ENCODE measurements around the gene IGFBP2.

The IGFBP2 gene

DNA sequence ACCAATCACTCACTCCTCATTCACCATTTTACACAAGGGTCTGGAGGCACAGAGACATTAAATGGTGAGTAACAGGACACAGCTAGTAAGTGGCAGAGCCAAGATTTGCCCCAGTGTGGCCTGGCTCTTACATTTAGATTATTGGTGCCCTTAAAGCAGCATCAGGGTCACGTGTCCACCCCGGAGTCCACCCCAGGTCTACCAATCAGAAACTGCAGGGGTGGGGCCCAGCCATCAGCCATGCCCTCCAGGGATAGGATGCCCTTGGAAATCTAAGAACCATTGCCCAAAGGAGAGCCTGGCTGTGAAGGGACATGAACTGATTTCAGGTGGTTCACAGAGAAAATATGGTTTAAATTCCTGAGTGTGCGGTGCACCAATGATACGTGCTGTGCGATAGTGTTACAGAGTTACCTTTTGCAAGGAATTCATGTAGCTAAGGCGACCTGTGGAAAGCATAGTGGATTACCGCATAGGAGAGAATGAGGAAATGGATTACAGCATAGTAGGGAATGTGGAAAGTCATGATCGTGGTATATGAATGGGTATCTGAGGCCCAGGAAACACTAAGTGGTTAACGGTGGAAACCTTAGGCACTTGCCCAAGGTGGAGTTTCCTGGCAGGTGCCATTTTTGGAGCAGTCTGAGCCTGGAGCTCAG lies 44.3 kb downstream of the IGFBP2 start:
- Histone ChIP-seq H3K27ac (ENCODE audit: low read length) (no peak overlapping the region), H3K9me3 (ENCODE audit: insufficient read depth, low read length) (no peaks in the 10 kb centered on the region), H2AFZ (ENCODE audit: low read depth, low read length) (no peak overlapping the region), H3K9ac (ENCODE audit: low read length) (no peak overlapping the region), H3K4me3 (ENCODE audit: low read length) (no peak overlapping the region), H3K4me2 (ENCODE audit: low read length) (no peak overlapping the region), H3K4me1 (ENCODE audit: low read length) (0 out of 2 replicates have a peak, but pooled peaks cover 2% of the 10 kb centered on the region), H3K27me3 (ENCODE audit: low read depth, low read length) (no peaks in the 10 kb centered on the region; the same call in 1 of the 2 replicates), H4K20me1 (ENCODE audit: insufficient read depth, low read length) (no peaks in the 10 kb centered on the region), H3K36me3 (replicated peaks; ENCODE audit: low read depth, low read length) (no peaks in the 10 kb centered on the region), H3K79me2 (ENCODE audit: low read length) (no peaks in the 10 kb centered on the region)
- TF ChIP-seq, protein P1, sequence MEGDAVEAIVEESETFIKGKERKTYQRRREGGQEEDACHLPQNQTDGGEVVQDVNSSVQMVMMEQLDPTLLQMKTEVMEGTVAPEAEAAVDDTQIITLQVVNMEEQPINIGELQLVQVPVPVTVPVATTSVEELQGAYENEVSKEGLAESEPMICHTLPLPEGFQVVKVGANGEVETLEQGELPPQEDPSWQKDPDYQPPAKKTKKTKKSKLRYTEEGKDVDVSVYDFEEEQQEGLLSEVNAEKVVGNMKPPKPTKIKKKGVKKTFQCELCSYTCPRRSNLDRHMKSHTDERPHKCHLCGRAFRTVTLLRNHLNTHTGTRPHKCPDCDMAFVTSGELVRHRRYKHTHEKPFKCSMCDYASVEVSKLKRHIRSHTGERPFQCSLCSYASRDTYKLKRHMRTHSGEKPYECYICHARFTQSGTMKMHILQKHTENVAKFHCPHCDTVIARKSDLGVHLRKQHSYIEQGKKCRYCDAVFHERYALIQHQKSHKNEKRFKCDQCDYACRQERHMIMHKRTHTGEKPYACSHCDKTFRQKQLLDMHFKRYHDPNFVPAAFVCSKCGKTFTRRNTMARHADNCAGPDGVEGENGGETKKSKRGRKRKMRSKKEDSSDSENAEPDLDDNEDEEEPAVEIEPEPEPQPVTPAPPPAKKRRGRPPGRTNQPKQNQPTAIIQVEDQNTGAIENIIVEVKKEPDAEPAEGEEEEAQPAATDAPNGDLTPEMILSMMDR (IDR thresholded peaks at IDR 0.05; ENCODE audit: low read depth, low read length), result no peak
- TF ChIP-seq EZH2phosphoT487 (IDR thresholded peaks at IDR 0.05; ENCODE audit: low read depth), result no peak

DNA sequence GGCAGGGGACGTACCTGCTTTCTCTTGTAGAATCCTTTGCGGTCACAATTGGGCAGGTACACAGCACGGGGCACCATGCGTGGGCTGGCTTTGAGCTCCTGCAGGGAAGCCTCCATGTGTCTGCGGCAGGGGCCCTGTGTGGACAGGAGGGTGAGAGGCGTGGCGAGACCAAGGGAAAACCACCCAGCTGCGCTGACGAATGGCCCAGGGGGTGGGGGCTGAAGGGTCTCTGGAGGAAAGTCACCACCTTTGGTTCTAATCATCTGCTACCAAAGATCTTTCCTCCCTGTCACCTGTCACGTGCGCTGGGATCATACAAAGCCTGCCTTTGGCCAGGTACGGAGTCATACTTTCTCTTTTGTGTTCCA lies 44.9 kb downstream of the IGFBP2 start:
- no peaks in the 10 kb centered on the region for H3K79me2 ChIP-seq (ENCODE audit: low read length)
- H4K20me1 ChIP-seq (ENCODE audit: insufficient read depth, low read length), result no peaks in the 10 kb centered on the region
- no peak overlapping the region for H2AFZ ChIP-seq (ENCODE audit: low read depth, low read length)
- H3K4me2 ChIP-seq (ENCODE audit: low read length), result no peak overlapping the region
- H3K36me3 ChIP-seq (replicated peaks; ENCODE audit: low read depth, low read length), result no peaks in the 10 kb centered on the region
- H3K27ac ChIP-seq (ENCODE audit: low read length), result no peak overlapping the region
- no peaks in the 10 kb centered on the region; the same call in 1 of the 2 replicates for H3K27me3 ChIP-seq (ENCODE audit: low read depth, low read length)
- TF ChIP-seq EZH2phosphoT487 (IDR thresholded peaks at IDR 0.05; ENCODE audit: low read depth), result no peak
- TF ChIP-seq, protein P1 (IDR thresholded peaks at IDR 0.05; ENCODE audit: low read depth, low read length), result no peak
- no peak overlapping the region for H3K9ac ChIP-seq (ENCODE audit: low read length)
- H3K4me3 ChIP-seq (ENCODE audit: low read length), result no peak overlapping the region
- no peaks in the 10 kb centered on the region for H3K9me3 ChIP-seq (ENCODE audit: insufficient read depth, low read length)
- H3K4me1 ChIP-seq (ENCODE audit: low read length), result 0 out of 2 replicates have a peak, but pooled peaks cover 2% of the 10 kb centered on the region

DNA sequence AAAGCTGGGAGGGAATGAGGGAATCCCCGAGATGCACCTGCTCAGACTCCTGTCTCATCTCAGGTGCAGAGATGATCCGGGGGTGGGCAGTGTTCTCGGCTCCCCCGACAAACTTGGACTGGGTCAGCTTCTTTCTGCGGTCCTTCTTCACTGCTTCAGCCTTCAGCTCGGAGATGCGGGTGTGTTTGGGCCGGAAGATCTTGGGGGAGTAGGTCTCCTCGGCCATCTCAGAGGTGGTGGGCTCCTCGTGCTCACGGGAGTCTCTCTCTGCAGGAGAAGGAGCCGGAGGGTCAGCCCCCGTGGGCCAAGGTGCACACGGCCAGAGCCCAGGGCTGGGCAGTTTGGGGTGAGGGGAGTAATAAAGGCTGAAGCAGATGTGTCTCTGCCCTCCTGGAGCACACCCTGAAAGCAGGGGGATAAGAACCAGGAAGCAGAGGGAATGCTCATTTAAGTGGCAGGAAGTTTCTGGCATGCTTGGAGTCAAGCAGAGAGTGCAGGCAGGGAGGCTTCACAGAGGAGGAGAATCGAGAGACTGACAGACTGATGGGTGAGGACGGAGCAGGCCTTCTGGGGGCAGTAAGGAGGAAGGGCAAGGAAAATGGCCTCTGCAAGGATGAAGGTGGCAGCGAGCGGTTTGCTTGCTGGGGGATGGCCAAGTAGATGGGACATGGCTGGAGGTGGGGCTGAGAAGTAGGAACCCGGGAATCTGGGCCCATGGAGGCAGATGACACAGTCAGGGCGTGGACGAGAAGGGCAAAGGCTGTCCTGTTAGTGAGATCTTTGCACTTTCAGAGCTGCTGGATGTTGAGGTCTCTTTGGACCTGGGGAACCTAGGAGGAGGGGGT lies 45.8 kb downstream of the IGFBP2 start:
- no peaks in the 10 kb centered on the region for H3K79me2 ChIP-seq (ENCODE audit: low read length)

More for the DNA sequence above, 45.8 kb downstream of the IGFBP2 start:
- Histone ChIP-seq H4K20me1 (ENCODE audit: insufficient read depth, low read length) (no peaks in the 10 kb centered on the region), H3K9ac (ENCODE audit: low read length) (no peak overlapping the region), H3K36me3 (replicated peaks; ENCODE audit: low read depth, low read length) (no peaks in the 10 kb centered on the region), H3K27me3 (ENCODE audit: low read depth, low read length) (peaks cover 4% of the 10 kb centered on the region; the same call in 1 of the 2 replicates), H3K4me2 (ENCODE audit: low read length) (no peak overlapping the region), H3K27ac (ENCODE audit: low read length) (no peak overlapping the region), H3K9me3 (ENCODE audit: insufficient read depth, low read length) (no peaks in the 10 kb centered on the region), H2AFZ (ENCODE audit: low read depth, low read length) (no peak overlapping the region), H3K4me3 (ENCODE audit: low read length) (no peak overlapping the region), H3K4me1 (ENCODE audit: low read length) (0 out of 2 replicates have a peak, but pooled peaks cover 2% of the 10 kb centered on the region)
- TF ChIP-seq EZH2phosphoT487 (IDR thresholded peaks at IDR 0.05; ENCODE audit: low read depth), result no peak
- TF ChIP-seq, protein P1 (IDR thresholded peaks at IDR 0.05; ENCODE audit: low read depth, low read length), result no peak
